Heart right ventricle (tissue), 16 donors: Measurements from ENCODE around the gene SLC1A2. TPM values are rescaled to one million over a fixed set of nuclear protein-coding genes. Genes with fewer than 3 reads are reported as not detected.

Experiments used
- ATAC-seq, 8 donors: fragments of 200-7000 bp; cut with Tn5 transposase; one replicate each; pipeline ENCODE4 v1.9.1; 2020; ENCODE audit warnings: mild to moderate bottlenecking in 8 of 8, moderate library complexity in 8 of 8, moderate number of reproducible peaks in 1 of 8
- DNase-seq, 2 donors: peaks; one replicate each; pipeline ENCODE4 v3.0.0-alpha.2; 2020
- H3K27ac ChIP-seq, 10 donors: fragments of 200-600 bp; sonication (generic) in 2 of 10; one replicate each; pipeline versions ENCODE4 v1.5.0 to v1.8.0; 2020 to 2022; ENCODE audit warnings: mild to moderate bottlenecking in 3 of 10
- H3K27me3 ChIP-seq, 7 donors: fragments of 200-600 bp; one replicate each; pipeline ENCODE4 v1.8.0; 2021 to 2022; ENCODE audit warnings: mild to moderate bottlenecking in 2 of 7
- H3K36me3 ChIP-seq, 9 donors: fragments of 200-600 bp; sonication (generic) in 1 of 9; one replicate each; pipeline versions ENCODE4 v1.5.0 to v1.8.0; 2020 to 2022; ENCODE audit warnings: mild to moderate bottlenecking in 2 of 9
- H3K4me1 ChIP-seq, 9 donors: fragments of 200-600 bp; sonication (generic) in 1 of 9; one replicate each; pipeline versions ENCODE4 v1.5.0 to v1.8.0; 2020 to 2022; ENCODE audit warnings: mild to moderate bottlenecking in 4 of 9
- H3K4me3 ChIP-seq, 10 donors: fragments of 200-600 bp; sonication (generic) in 2 of 10; one replicate each; pipeline versions ENCODE4 v1.5.0 to v1.8.0; 2020 to 2022; ENCODE audit warnings: mild to moderate bottlenecking in 7 of 10, moderate library complexity in 2 of 10
- H3K9me3 ChIP-seq, 11 donors: fragments of 200-600 bp in 10 of 11; sonication (generic) in 2 of 11; one replicate each; pipeline versions ENCODE4 v1.5.0 to v1.8.0; 2013 to 2022; ENCODE audit warnings: mild to moderate bottlenecking in 2 of 11, control low read depth in 1 of 11, moderate library complexity in 1 of 11
- CTCF ChIP-seq, 9 donors: fragments of 200-600 bp; sonication (generic) in 2 of 9; IDR thresholded peaks; one replicate each; pipeline versions ENCODE4 v1.5.0 to v1.8.0; 2021 to 2022; ENCODE audit warnings: antibody characterized with exemption in 9 of 9, mild to moderate bottlenecking in 5 of 9, moderate library complexity in 1 of 9
- WGBS, 2 donors: extraction: QIAGEN DNeasy Blood & Tissue Kit; methylation state at CpG; one replicate each; pipeline ENCODE4 v1.1.7; 2013; ENCODE audit warnings: inconsistent platforms in 1 of 2; 5-methylcytosine and 5-hydroxymethylcytosine counted together
- intact Hi-C, 10 donors: fragments of 100-400 bp; cut with DNase I; formaldehyde crosslinking; loops; one replicate each; pipeline versions ENCODE4 v1.11.1 to v1.14.2; 2022
- polyA plus RNA-seq, 2 donors: library from polyadenylated mRNA; stranded (reverse); fragments of 200-250 nt; gene quantifications; one replicate each; pipeline ENCODE4 v1.2.3, GENCODE V29; 2013
- total RNA-seq, 10 donors: library from RNA; stranded (reverse); fragmentation: NEBNext Ultra II Directional in 3 of 10; extraction: Animal tissue kit (Norgen Biotek cat#: 25700) in 3 of 10; gene quantifications; one replicate each; pipeline versions ENCODE4 v1.2.1 to v1.2.4, GENCODE V29; 2021 to 2023
- donor health status: Arrhythmogenic right ventricular cardiomyopathy.
- donor health status: ischemic (EF 13 %, LVEDD 7.1; RV severe dilation, severe dysfunction).
- donor health status: healthy with polysubstance abuse.
- donor health status: DM: no; HTN: yes; CAD: no.
- donor health status: DM: no; HTN: no; CAD: no.
- donor health status: ischemic (EF 25% LVEDD 6.9; RV normal size, moderate dysfunction).
- donor health status: ischemic (EF 25% LVEDD 5.7; RV mildly dilated, moderate dysfunction).
- donor health status: healthy.
- donor health status: DM: yes; HTN: yes; CAD: no.
- donor health status: Ischemic cardiomyopathy.
- donor health status: ischemic (EF 35%, LVEDD 5.7; RV mildly dilated, moderate dysfunction).
- donor health status: nonischemic (EF 11% LVEDD 7.7; RV severe dilation, severe dysfunction).
- donor health status: DM: yes; HTN: yes; CAD: no.
- donor health status: PGD.
- donor health status: ischemic (EF 29% LVEDD 5.4; RV normal size, mild dysfunction).
- donor health status: nonischemic (EF 23%, LVEDD 6.1; RV moderate dilation, normal function).

The SLC1A2 gene
- total and polyA plus RNA-seq, 12 donors: 0.29 to 25.8 (median 3.4) TPM

- peaks cover 0 to 21% (median 8%) of the 10 kb centered on the region in 9 donors for H3K4me1 ChIP-seq
- no peak overlapping the region for H3K4me3 ChIP-seq
- no peak overlapping the region for H3K27ac ChIP-seq
- no peaks in the 10 kb centered on the region for H3K27me3 ChIP-seq
- ATAC-seq (no peak), DNase-seq (no peak)
- no peaks in the 10 kb centered on the region for H3K9me3 ChIP-seq
- intact Hi-C loops: no loop called here
- TF ChIP-seq CTCF (IDR thresholded peaks at IDR 0.05): no peak
- H3K36me3 ChIP-seq: no peaks in the 10 kb centered on the region
These were observed 166.1 kb downstream of the SLC1A2 start for GRCh38 chr11:35253237-35253636.

- H3K27ac ChIP-seq: no peak overlapping the region
- TF ChIP-seq CTCF (IDR thresholded peaks at IDR 0.05): no peak
- no peaks in the 10 kb centered on the region for H3K9me3 ChIP-seq
- H3K36me3 ChIP-seq: no peaks in the 10 kb centered on the region
- H3K4me1 ChIP-seq: peaks cover 0 to 26% (median 10%) of the 10 kb centered on the region in 9 donors
- intact Hi-C loops: no loop called here
- DNase-seq (no peak), ATAC-seq (no peak)
- H3K4me3 ChIP-seq: no peak overlapping the region
- H3K27me3 ChIP-seq: no peaks in the 10 kb centered on the region
These were observed 168.7 kb downstream of the SLC1A2 start for GRCh38 chr11:35250621-35251020.

- H3K27ac ChIP-seq: no peak overlapping the region
- WGBS, 2 donors: 95 to 97% methylated on average over 4 of the region's 4 CpGs
- H3K4me1 ChIP-seq: peaks cover 0 to 28% (median 13%) of the 10 kb centered on the region in 9 donors
- H3K4me3 ChIP-seq: no peak overlapping the region
- intact Hi-C loops: no loop called here
- H3K36me3 ChIP-seq: no peaks in the 10 kb centered on the region
- TF ChIP-seq CTCF (IDR thresholded peaks at IDR 0.05): no peak
- no peak for DNase-seq
- no peaks in the 10 kb centered on the region for H3K9me3 ChIP-seq
- H3K27me3 ChIP-seq: no peaks in the 10 kb centered on the region
- ATAC-seq: no peak
These were observed 169.2 kb downstream of the SLC1A2 start for GRCh38 chr11:35250192-35250591.

GRCh38 chr11:35248558-35249323 is 170.6 kb downstream of the SLC1A2 start:
- Histone ChIP-seq H3K27ac (no peak overlapping the region), H3K9me3 (no peaks in the 10 kb centered on the region), H3K4me3 (no peak overlapping the region), H3K27me3 (no peaks in the 10 kb centered on the region), H3K36me3 (no peaks in the 10 kb centered on the region), H3K4me1 (peaks cover 0 to 34% (median 13%) of the 10 kb centered on the region in 9 donors)
- intact Hi-C loops: loop anchor here in 4 of 10 donors (5.0 to 10.0 kb wide), 5 partner anchors 116 to 326 kb away; no protein-coding TSS in a partner anchor
- TF ChIP-seq CTCF (IDR thresholded peaks at IDR 0.05): no peak
- DNase-seq: no peak
- no peak for ATAC-seq
- 75 to 77% methylated on average over 4 of the region's 4 CpGs for WGBS, 2 donors
